Measurements from ENCODE around the gene UGT2B10. TPM values are rescaled to one million over a fixed set of nuclear protein-coding genes. Genes with fewer than 3 reads are reported as not detected.

The UGT2B10 gene
- total RNA-seq, 1 donor from 2014 or later: not detected

GRCh38 chr4:68871809-68872642 lies 56.2 kb downstream of the UGT2B10 start:
- DNase-seq: no peak

GRCh38 chr4:68872643-68873502 lies 57.1 kb downstream of the UGT2B10 start:
- DNase-seq: no peak

GRCh38 chr4:68874507-68874906 lies 58.7 kb downstream of the UGT2B10 start:
- DNase-seq: no peak

GRCh38 chr4:68877555-68877954 lies 61.8 kb downstream of the UGT2B10 start:
- DNase-seq: no peak

GRCh38 chr4:68878048-68878447 lies 62.3 kb downstream of the UGT2B10 start:
- no peak for DNase-seq

Small RNAs within 50 kb of the gene (small RNA-seq; reads per million reads assigned to genes)
- gene AC021146.4 (ENCODE audit: low replicate concordance): not detected
- gene AC021146.9 (ENCODE audit: low replicate concordance): not detected

Other genes starting within 250 kb of the UGT2B10 start
- not detected for gene UGT2B17, start 239.7 kb upstream of the UGT2B10 start, total RNA-seq
- gene UGT2B15, start 145.3 kb upstream of the UGT2B10 start, total RNA-seq: not detected
- not detected for gene UGT2A3, start 135.8 kb downstream of the UGT2B10 start, total RNA-seq

Data from skin of body (tissue), 3 donors.